ENCODE results near the gene NPIPA3.
"Not testable (repeated sequence)": the region's sequence is repeated elsewhere in the genome, so short reads cannot be mapped to it uniquely, and the experiment has no call there.

- TF ChIP-seq POLR2A (IDR thresholded peaks at IDR 0.05; ENCODE audit: low read depth, low read length); POLR2AphosphoS5 (IDR thresholded peaks at IDR 0.05; ENCODE audit: low read depth, low read length); TAF1 (IDR thresholded peaks at IDR 0.05; ENCODE audit: borderline replicate concordance, low read depth, low read length): not testable (repeated sequence)
These were observed 38.6 kb downstream of the NPIPA3 start for GRCh38 chr16:14741794-14742193.
